Stomach (tissue), 9 donors: Measurements from ENCODE around the gene ZBTB44. TPM values are rescaled to one million over a fixed set of nuclear protein-coding genes. Genes with fewer than 3 reads are reported as not detected.

Source experiments
- DNase-seq, 2 donors: peaks; one replicate each; pipeline versions ENCODE4 v3.0.0 to v3.0.0-alpha.2; 2013 to 2019
- H3K27ac ChIP-seq, 5 donors: fragments of 200-600 bp in 4 of 5; sonication (generic) in 4 of 5; one replicate each; pipeline ENCODE4 v1.5.1; 2013 to 2019; ENCODE audit warnings: mild to moderate bottlenecking in 1 of 5, moderate library complexity in 1 of 5
- H3K27me3 ChIP-seq, 3 donors: fragments of 200-600 bp; sonication (generic); one replicate each; pipeline ENCODE4 v1.5.1; 2017 to 2019; ENCODE audit warnings: mixed run types in 1 of 3
- H3K36me3 ChIP-seq, 4 donors: fragments of 200-600 bp; sonication (generic); 1 replicate in 3 of 4; 2 replicates in 1 of 4; pipeline ENCODE4 v1.5.1; 2016 to 2019
- H3K4me1 ChIP-seq, 4 donors: fragments of 200-600 bp; sonication (generic); one replicate each; pipeline ENCODE4 v1.5.1; 2016 to 2019
- H3K4me3 ChIP-seq, 4 donors: fragments of 200-600 bp; sonication (generic) in 3 of 4; one replicate each; pipeline ENCODE4 v1.5.1; 2016 to 2019; ENCODE audit warnings: mild to moderate bottlenecking in 1 of 4
- H3K9me3 ChIP-seq, 4 donors: fragments of 200-600 bp; sonication (generic); one replicate each; pipeline ENCODE4 v1.5.1; 2016 to 2019
- EP300 ChIP-seq: sonication (generic); formaldehyde crosslinking; IDR thresholded peaks from one replicate; pipeline ENCODE4 v1.6.1; 2017; ENCODE audit warnings: antibody characterized with exemption
- POLR2A ChIP-seq, 4 donors: fragments of 450-650 bp; IDR thresholded peaks; one replicate each; pipeline ENCODE4 v1.6.1; 2016; ENCODE audit warnings: antibody characterized with exemption in 4 of 4, control low read depth in 2 of 4, mild to moderate bottlenecking in 1 of 4, moderate library complexity in 1 of 4
- POLR2AphosphoS5 ChIP-seq, 3 donors: sonication (generic); formaldehyde crosslinking; IDR thresholded peaks; one replicate each; pipeline ENCODE4 v1.6.1; 2016; ENCODE audit warnings: antibody characterized with exemption in 3 of 3
- WGBS, 5 donors: extraction: QIAGEN DNeasy Blood & Tissue Kit in 3 of 5; methylation state at CpG; one replicate each; pipeline versions ENCODE4 v1.1.5 to v1.1.7; 2013 to 2018; 5-methylcytosine and 5-hydroxymethylcytosine counted together
- intact Hi-C: fragments of 100-400 bp; cut with DNase I; formaldehyde crosslinking; loops from one replicate; pipeline ENCODE4 v1.15.1; 2023; ENCODE audit warnings: low total_unique reads
- polyA plus RNA-seq, 3 donors: library from polyadenylated mRNA; stranded (reverse); fragments of 200-250 nt; gene quantifications; one replicate each; pipeline ENCODE4 v1.2.3, GENCODE V29; 2013
- total RNA-seq, 5 donors: library from RNA; depleted of rRNA; stranded (reverse); fragments of >200 nt; gene quantifications; one replicate each; pipeline versions ENCODE4 v1.1.0 to v1.2.3, GENCODE V29; 2014 to 2016
- TF ChIP-seq, protein P1 (sequence below), 7 experiments: fragments of 450-650 bp in 4 of 7; fragments of 200-600 bp in 3 of 7; sonication (generic) in 3 of 7; IDR thresholded peaks; one replicate each; pipeline ENCODE4 v1.5.1; 2016 to 2019; ENCODE audit warnings: antibody characterized with exemption in 7 of 7, control low read depth in 2 of 7, mild to moderate bottlenecking in 1 of 7
- donor health status: healthy with polysubstance abuse.
- donor health status: Bipolar disorder and iron deficiency.
- donor health status: healthy.

The ZBTB44 gene
- total and polyA plus RNA-seq, 8 donors = 8.4 to 123 (median 35.9) TPM

DNA sequence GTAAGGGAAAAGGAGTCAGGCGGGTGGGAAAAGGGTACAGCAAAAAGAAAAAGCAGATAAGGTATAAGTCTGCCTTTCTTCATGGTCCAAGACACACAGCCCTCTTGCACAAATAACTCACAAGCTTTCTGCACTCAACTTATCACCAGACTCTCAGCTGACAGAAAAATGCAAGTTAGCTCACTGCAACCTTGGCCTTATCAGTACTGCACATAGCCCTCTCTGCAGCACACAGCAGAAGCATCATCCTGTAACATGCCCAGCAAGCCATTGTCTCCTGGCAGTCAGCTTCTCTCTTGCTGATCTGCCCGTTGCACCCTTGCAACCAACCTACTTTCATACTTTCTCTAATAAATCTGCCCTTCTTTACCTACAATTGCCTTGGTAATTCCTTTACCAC lies 5.8 kb downstream of the ZBTB44 start:
- no peak for TF ChIP-seq POLR2AphosphoS5 (IDR thresholded peaks at IDR 0.05)
- no peak for TF ChIP-seq POLR2A (IDR thresholded peaks at IDR 0.05)
- no peak for TF ChIP-seq EP300
- TF ChIP-seq, protein P1, sequence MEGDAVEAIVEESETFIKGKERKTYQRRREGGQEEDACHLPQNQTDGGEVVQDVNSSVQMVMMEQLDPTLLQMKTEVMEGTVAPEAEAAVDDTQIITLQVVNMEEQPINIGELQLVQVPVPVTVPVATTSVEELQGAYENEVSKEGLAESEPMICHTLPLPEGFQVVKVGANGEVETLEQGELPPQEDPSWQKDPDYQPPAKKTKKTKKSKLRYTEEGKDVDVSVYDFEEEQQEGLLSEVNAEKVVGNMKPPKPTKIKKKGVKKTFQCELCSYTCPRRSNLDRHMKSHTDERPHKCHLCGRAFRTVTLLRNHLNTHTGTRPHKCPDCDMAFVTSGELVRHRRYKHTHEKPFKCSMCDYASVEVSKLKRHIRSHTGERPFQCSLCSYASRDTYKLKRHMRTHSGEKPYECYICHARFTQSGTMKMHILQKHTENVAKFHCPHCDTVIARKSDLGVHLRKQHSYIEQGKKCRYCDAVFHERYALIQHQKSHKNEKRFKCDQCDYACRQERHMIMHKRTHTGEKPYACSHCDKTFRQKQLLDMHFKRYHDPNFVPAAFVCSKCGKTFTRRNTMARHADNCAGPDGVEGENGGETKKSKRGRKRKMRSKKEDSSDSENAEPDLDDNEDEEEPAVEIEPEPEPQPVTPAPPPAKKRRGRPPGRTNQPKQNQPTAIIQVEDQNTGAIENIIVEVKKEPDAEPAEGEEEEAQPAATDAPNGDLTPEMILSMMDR (IDR thresholded peaks at IDR 0.05) = no peak
- WGBS, 5 donors = 45 to 82% (median 54%) methylated on average over 2 of the region's 2 CpGs
- H3K9me3 ChIP-seq = peaks cover 0 to 4% (median 0%) of the 10 kb centered on the region in 4 donors
- H3K27me3 ChIP-seq = no peaks in the 10 kb centered on the region
- no peak overlapping the region for H3K27ac ChIP-seq
- peak in 1 of 2 donors; percentile 5 for DNase-seq
- peaks cover 0 to 7% (median 0%) of the 10 kb centered on the region in 4 donors for H3K36me3 ChIP-seq
- intact Hi-C loops = no loop called here
- no peak overlapping the region for H3K4me3 ChIP-seq
- H3K4me1 ChIP-seq = peaks cover 12 to 59% (median 37%) of the 10 kb centered on the region in 4 donors

DNA sequence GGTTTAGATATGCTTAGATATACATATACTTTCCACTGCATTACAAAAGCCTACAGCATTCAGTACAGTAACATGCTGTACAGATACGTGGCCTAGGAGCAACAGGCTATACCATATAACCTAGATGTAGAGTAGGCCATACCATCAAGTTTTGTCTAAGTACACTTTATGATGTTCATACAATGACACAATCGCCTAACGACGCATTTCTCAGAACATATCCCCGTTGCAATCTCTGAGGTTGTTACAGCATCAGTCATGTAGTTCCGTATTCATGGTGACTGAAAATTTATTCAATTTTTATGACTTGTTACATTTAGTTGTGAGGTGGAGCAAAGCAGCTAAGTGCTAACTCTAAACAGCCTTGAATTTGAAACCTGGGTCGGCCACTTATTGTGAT lies 6.7 kb downstream of the ZBTB44 start:
- Histone ChIP-seq H3K27ac (no peak overlapping the region), H3K4me3 (no peak overlapping the region), H3K4me1 (peaks cover 12 to 63% (median 36%) of the 10 kb centered on the region in 4 donors), H3K9me3 (peaks cover 0 to 4% (median 0%) of the 10 kb centered on the region in 4 donors), H3K27me3 (no peaks in the 10 kb centered on the region), H3K36me3 (peaks cover 0 to 7% (median 0%) of the 10 kb centered on the region in 4 donors)
- intact Hi-C loops = no loop called here
- 86 to 94% (median 91%) methylated on average over 7 of the region's 7 CpGs for WGBS, 5 donors
- DNase-seq = no peak
- TF ChIP-seq POLR2A (IDR thresholded peaks at IDR 0.05) (no peak), EP300 (no peak), POLR2AphosphoS5 (IDR thresholded peaks at IDR 0.05) (no peak)
- TF ChIP-seq, protein P1 (IDR thresholded peaks at IDR 0.05) = no peak

DNA sequence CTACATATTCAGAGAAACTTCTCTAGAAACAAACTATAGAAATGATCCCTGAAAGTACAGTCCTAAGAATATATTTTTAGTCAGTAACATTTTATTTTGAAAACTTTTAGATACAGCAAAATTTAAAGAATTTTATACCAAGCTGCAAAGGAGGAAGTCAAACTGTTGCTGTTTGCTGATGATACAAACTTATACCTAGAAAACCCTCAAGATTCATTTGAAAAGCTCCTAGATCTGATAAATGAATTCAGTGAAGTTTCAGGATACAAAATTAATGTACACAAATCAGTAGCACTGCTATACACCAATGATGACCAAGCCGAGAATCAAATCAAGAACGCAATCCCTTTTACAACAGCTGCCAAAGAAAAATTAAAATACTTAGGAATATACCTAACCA lies 10.1 kb downstream of the ZBTB44 start:
- intact Hi-C loops = no loop called here
- Histone ChIP-seq H3K27me3 (no peaks in the 10 kb centered on the region), H3K4me3 (no peak overlapping the region), H3K9me3 (peaks cover 0 to 4% (median 0%) of the 10 kb centered on the region in 4 donors), H3K4me1 (peaks cover 8 to 46% (median 28%) of the 10 kb centered on the region in 4 donors), H3K36me3 (peaks cover 0 to 13% (median 1%) of the 10 kb centered on the region in 4 donors), H3K27ac (no peak overlapping the region)
- WGBS, 5 donors = 85 to 96% (median 89%) methylated on average over 2 of the region's 2 CpGs
- DNase-seq = no peak
- no peak for TF ChIP-seq EP300
- no peak for TF ChIP-seq POLR2AphosphoS5 (IDR thresholded peaks at IDR 0.05)
- TF ChIP-seq, protein P1 (IDR thresholded peaks at IDR 0.05) = no peak
- TF ChIP-seq POLR2A (IDR thresholded peaks at IDR 0.05) = no peak

DNA sequence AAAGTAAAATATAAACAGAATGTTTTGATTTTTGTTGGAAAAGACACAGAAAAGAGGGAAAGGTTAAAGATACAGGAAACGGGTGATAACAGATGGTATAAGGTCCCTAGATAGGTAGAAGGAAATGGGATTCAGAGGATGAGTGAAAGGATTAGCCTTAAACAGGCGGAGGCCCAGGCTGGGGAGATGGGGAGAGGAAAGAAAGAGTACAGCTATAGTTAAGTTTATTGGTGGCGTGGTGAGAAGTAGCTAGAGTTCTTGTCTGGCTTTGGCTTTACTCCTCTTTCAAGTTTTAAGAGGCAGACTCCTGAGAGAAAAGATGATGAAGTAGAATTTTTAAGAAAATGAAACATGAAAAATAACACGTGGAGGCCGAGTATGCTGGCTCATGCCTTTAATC lies 13.7 kb downstream of the ZBTB44 start:
- WGBS, 5 donors = 72 to 84% (median 76%) methylated on average over 5 of the region's 5 CpGs
- no peaks in the 10 kb centered on the region for H3K27me3 ChIP-seq
- peaks cover 4 to 36% (median 15%) of the 10 kb centered on the region in 4 donors for H3K4me1 ChIP-seq
- intact Hi-C loops = no loop called here
- no peak overlapping the region for H3K27ac ChIP-seq
- no peak for TF ChIP-seq POLR2AphosphoS5 (IDR thresholded peaks at IDR 0.05)
- TF ChIP-seq, protein P1 (IDR thresholded peaks at IDR 0.05) = no peak
- TF ChIP-seq EP300 = no peak
- TF ChIP-seq POLR2A (IDR thresholded peaks at IDR 0.05) = no peak
- no peak overlapping the region for H3K4me3 ChIP-seq
- H3K36me3 ChIP-seq = peaks cover 0 to 6% (median 1%) of the 10 kb centered on the region in 4 donors
- H3K9me3 ChIP-seq = no peaks in the 10 kb centered on the region
- DNase-seq = no peak
